Lower leg skin (tissue), 3 donors: ENCODE measurements around the gene MTUS2.

Experiments
- CTCF ChIP-seq, 3 donors: fragments of 450-650 bp; IDR thresholded peaks; one replicate each; pipeline ENCODE4 v1.5.1; 2016; ENCODE audit warnings: antibody characterized with exemption in 3 of 3, mild to moderate bottlenecking in 3 of 3, moderate library complexity in 2 of 3
- POLR2A ChIP-seq, 2 donors: fragments of 450-650 bp; IDR thresholded peaks; one replicate each; pipeline ENCODE4 v1.6.1; 2016 to 2017; ENCODE audit warnings: antibody characterized with exemption in 2 of 2, mild to moderate bottlenecking in 1 of 2, moderate library complexity in 1 of 2

GRCh38 chr13:29136341-29136740 is 316.2 kb downstream of the MTUS2 start:
- TF ChIP-seq CTCF (IDR thresholded peaks at IDR 0.05) (no peak), POLR2A (IDR thresholded peaks at IDR 0.05) (no peak)
